WTC11 (cell line): ENCODE data around the gene PLXNA2. TPM values are rescaled to one million over a fixed set of nuclear protein-coding genes. Genes with fewer than 3 reads are reported as not detected.

Experiments
- ATAC-seq: fragments of 200-7000 bp; cut with Tn5 transposase; 2 replicates; pipeline ENCODE4 v1.10.0; 2021; ENCODE audit warnings: mild to moderate bottlenecking, moderate library complexity
- CTCF ChIA-PET: fragments of 300-600 bp; sonication (Branson Sonifier 250); formaldehyde crosslinking; loops from one replicate; lab custom pipeline; 2021; ENCODE audit warnings: antibody characterized with exemption; lab: Charles Lee
- POLR2A ChIA-PET: fragments of 350-600 bp; sonication (Branson Sonifier 250); formaldehyde crosslinking; loops from one replicate; lab custom pipeline; 2021; ENCODE audit warnings: antibody characterized with exemption; lab: Charles Lee
- DNase-seq: peaks from one replicate; pipeline ENCODE4 v3.0.0; 2021; ENCODE audit warnings: low spot score
- H3K27ac Mint-ChIP-seq: 2 replicates; pipeline ENCODE4 v1.8.0; 2021; ENCODE audit warnings: mixed read lengths
- H3K27me3 Mint-ChIP-seq: 2 replicates; pipeline ENCODE4 v1.8.0; 2021; ENCODE audit warnings: low read depth, mild to moderate bottlenecking, moderate library complexity, mixed read lengths
- H3K36me3 Mint-ChIP-seq: 2 replicates; pipeline ENCODE4 v1.8.0; 2021; ENCODE audit warnings: mixed read lengths
- H3K4me1 Mint-ChIP-seq: 2 replicates; pipeline ENCODE4 v1.8.0; 2022; ENCODE audit warnings: mixed read lengths
- H3K4me3 Mint-ChIP-seq: 2 replicates; pipeline ENCODE4 v1.8.0; 2021; ENCODE audit warnings: mild to moderate bottlenecking, moderate library complexity, mixed read lengths
- H3K9me3 Mint-ChIP-seq: 2 replicates; pipeline ENCODE4 v1.8.0; 2021; ENCODE audit warnings: mixed read lengths
- GRHL2 ChIP-seq: fragments of 250-450 bp; sonication (Bioruptor Pico); IDR thresholded peaks from 2 replicates; pipeline ENCODE4 v1.8.0; 2022; ENCODE audit warnings: mild to moderate bottlenecking, moderate library complexity; ENCODE audit not compliant: insufficient replicate concordance, severe bottlenecking
- HMGA2 ChIP-seq: fragments of 250-450 bp; sonication (Bioruptor Pico); IDR thresholded peaks from 2 replicates; pipeline ENCODE4 v1.4.0; 2021; ENCODE audit warnings: mild to moderate bottlenecking, moderate library complexity
- OVOL2 ChIP-seq: fragments of 250-450 bp; sonication (Bioruptor Pico); IDR thresholded peaks from 2 replicates; pipeline ENCODE4 v1.9.0; 2021; ENCODE audit warnings: mild to moderate bottlenecking, borderline replicate concordance
- PRRX2 ChIP-seq: fragments of 250-450 bp; sonication (Bioruptor Pico); IDR thresholded peaks from 2 replicates; pipeline ENCODE4 v1.8.0; 2021; ENCODE audit warnings: mild to moderate bottlenecking
- SMAD3 ChIP-seq: sonication (generic); formaldehyde crosslinking; IDR thresholded peaks from 2 replicates; pipeline ENCODE4 v1.8.0; 2022; ENCODE audit warnings: missing genetic modification reagents, mild to moderate bottlenecking, borderline replicate concordance
- SP1 ChIP-seq: sonication (generic); formaldehyde crosslinking; conservative IDR thresholded peaks from 2 replicates; pipeline ENCODE4 v1.8.1; 2022; ENCODE audit warnings: missing genetic modification reagents
- TP53 ChIP-seq: sonication (generic); formaldehyde crosslinking; IDR thresholded peaks from 2 replicates; pipeline ENCODE4 v1.8.1; 2023; ENCODE audit warnings: mild to moderate bottlenecking, missing genetic modification reagents
- ZNF396 ChIP-seq: fragments of 250-450 bp; sonication (Bioruptor Pico); IDR thresholded peaks from 2 replicates; pipeline ENCODE4 v1.8.0; 2021; ENCODE audit warnings: mild to moderate bottlenecking, moderate library complexity, borderline replicate concordance
- ZNF671 ChIP-seq: fragments of 250-450 bp; sonication (Bioruptor Pico); IDR thresholded peaks from 2 replicates; pipeline ENCODE4 v1.8.0; 2021; ENCODE audit warnings: mild to moderate bottlenecking
- total RNA-seq: library from RNA; stranded (reverse); gene quantifications from 3 replicates; pipeline ENCODE4 v1.2.3, GENCODE V29; 2021
- TF ChIP-seq, protein P1 (sequence below): fragments of 250-450 bp; sonication (Bioruptor Pico); IDR thresholded peaks from 2 replicates; pipeline ENCODE4 v1.9.0; 2021; ENCODE audit warnings: moderate library complexity, mild to moderate bottlenecking, inconsistent platforms, borderline replicate concordance
- TF ChIP-seq, protein P2 (sequence below): sonication (generic); formaldehyde crosslinking; IDR thresholded peaks from 2 replicates; pipeline ENCODE4 v1.8.0; 2022; ENCODE audit warnings: mild to moderate bottlenecking, missing genetic modification reagents
- TF ChIP-seq, protein P3 (sequence below): sonication (generic); formaldehyde crosslinking; IDR thresholded peaks from 2 replicates; pipeline ENCODE4 v1.8.0; 2023; ENCODE audit warnings: missing genetic modification reagents
- TF ChIP-seq, protein P4 (sequence below): sonication (generic); formaldehyde crosslinking; IDR thresholded peaks from 2 replicates; pipeline ENCODE4 v1.8.1; 2023; ENCODE audit warnings: mild to moderate bottlenecking, missing genetic modification reagents, borderline replicate concordance
- TF ChIP-seq, protein P5 (sequence below): fragments of 250-450 bp; sonication (Bioruptor Pico); IDR thresholded peaks from 2 replicates; pipeline ENCODE4 v1.8.0; 2021; ENCODE audit warnings: mild to moderate bottlenecking
- TF ChIP-seq, protein P6 (sequence below): sonication (generic); formaldehyde crosslinking; IDR thresholded peaks from 2 replicates; pipeline ENCODE4 v1.8.1; 2022; ENCODE audit warnings: low read depth, missing genetic modification reagents, borderline replicate concordance
- TF ChIP-seq, protein P7 (sequence below): sonication (generic); formaldehyde crosslinking; IDR thresholded peaks from 2 replicates; pipeline ENCODE4 v1.8.1; 2023; ENCODE audit warnings: mild to moderate bottlenecking, moderate library complexity, missing genetic modification reagents

Gene PLXNA2
- total RNA-seq, 1 experiment from 2014 or later = 4.2 TPM

DNA sequence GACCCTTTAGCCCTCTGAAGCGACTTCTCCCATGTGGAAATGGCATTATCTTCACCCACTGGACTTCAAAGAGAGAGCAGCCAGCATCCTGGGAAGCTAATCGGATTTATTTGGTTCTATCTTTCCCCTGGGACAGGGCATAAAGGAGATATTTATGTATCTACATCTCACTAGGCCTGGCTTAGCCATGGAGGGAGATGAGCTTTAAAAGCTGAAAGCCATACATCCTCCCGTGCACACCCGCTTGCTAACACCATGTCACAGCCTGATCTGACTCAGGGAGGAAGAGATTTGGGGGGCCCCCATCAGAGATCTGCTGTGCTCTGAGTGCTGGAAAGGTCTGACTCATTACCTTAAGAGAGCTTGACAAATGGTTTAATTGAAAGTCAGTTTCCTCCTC, 155.9 kb downstream of the PLXNA2 start (continued):
- TF ChIP-seq, protein P1, sequence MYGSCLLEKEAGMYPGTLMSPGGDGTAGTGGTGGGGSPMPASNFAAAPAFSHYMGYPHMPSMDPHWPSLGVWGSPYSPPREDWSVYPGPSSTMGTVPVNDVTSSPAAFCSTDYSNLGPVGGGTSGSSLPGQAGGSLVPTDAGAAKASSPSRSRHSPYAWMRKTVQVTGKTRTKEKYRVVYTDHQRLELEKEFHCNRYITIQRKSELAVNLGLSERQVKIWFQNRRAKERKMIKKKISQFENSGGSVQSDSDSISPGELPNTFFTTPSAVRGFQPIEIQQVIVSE (CRISPR knock-in tag) = no peak
- TF ChIP-seq, protein P2, sequence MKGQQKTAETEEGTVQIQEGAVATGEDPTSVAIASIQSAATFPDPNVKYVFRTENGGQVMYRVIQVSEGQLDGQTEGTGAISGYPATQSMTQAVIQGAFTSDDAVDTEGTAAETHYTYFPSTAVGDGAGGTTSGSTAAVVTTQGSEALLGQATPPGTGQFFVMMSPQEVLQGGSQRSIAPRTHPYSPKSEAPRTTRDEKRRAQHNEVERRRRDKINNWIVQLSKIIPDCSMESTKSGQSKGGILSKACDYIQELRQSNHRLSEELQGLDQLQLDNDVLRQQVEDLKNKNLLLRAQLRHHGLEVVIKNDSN = no peak
- TF ChIP-seq GRHL2 = no peak

DNA sequence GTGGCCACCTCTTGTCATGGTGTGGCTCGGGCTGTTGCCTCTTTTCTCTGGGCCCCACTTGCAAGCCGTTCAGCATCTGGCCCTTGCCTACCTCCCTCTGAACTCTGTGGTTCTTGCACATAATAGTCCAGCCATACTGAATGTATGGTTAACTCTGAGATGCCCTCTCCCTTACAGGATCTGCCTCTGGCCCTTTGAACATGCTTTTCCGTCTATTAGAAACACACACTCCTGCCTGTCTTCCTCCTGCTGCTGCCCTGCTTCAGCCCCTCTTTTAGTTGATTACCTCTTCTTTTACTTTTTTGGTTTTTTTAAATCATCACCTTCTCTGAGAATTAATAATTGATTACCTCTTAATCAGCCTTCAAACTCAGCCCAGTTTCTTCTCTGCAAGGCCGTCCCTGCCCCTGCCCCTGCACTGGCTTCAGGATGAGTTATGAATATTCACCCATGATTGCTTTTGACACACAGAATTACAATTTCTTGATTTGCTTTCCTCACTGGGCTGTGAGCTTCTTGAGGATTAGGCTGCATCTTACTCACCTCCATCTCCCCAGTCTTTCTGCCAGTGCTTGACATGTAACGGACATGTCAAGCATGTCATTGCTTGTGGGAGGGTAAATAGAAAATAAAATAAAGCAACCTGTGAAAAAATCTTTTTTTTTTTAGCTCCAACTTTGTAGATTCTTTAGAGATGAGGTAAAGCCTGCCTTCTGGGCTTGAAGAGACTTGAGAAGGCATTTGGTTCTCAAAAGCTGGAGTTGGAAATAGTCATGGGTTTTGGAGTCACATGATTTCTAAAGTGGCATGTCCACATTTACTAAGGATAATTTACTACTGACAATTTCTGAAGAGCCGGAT, 158.3 kb downstream of the PLXNA2 start:
- Mint-ChIP-seq H3K27ac (no peak overlapping the region), H3K36me3 (no peaks in the 10 kb centered on the region), H3K4me3 (no peak overlapping the region), H3K9me3 (no peaks in the 10 kb centered on the region), H3K4me1 (peaks cover 26% of the 10 kb centered on the region), H3K27me3 (no peaks in the 10 kb centered on the region)
- DNase-seq = no peak
- no peak for ATAC-seq
- TF ChIP-seq PRRX2 (no peak), ZNF671 (no peak), HMGA2 (CRISPR knock-in tag) (no peak), OVOL2 (CRISPR knock-in tag) (no peak), ZNF396 (CRISPR knock-in tag) (no peak), TP53 (CRISPR knock-in tag) (no peak), SP1 (CRISPR knock-in tag) (no peak), SMAD3 (no peak)
- TF ChIP-seq, protein P3, sequence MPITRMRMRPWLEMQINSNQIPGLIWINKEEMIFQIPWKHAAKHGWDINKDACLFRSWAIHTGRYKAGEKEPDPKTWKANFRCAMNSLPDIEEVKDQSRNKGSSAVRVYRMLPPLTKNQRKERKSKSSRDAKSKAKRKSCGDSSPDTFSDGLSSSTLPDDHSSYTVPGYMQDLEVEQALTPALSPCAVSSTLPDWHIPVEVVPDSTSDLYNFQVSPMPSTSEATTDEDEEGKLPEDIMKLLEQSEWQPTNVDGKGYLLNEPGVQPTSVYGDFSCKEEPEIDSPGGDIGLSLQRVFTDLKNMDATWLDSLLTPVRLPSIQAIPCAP = no peak
- TF ChIP-seq, protein P2 = no peak
- TF ChIP-seq, protein P4, sequence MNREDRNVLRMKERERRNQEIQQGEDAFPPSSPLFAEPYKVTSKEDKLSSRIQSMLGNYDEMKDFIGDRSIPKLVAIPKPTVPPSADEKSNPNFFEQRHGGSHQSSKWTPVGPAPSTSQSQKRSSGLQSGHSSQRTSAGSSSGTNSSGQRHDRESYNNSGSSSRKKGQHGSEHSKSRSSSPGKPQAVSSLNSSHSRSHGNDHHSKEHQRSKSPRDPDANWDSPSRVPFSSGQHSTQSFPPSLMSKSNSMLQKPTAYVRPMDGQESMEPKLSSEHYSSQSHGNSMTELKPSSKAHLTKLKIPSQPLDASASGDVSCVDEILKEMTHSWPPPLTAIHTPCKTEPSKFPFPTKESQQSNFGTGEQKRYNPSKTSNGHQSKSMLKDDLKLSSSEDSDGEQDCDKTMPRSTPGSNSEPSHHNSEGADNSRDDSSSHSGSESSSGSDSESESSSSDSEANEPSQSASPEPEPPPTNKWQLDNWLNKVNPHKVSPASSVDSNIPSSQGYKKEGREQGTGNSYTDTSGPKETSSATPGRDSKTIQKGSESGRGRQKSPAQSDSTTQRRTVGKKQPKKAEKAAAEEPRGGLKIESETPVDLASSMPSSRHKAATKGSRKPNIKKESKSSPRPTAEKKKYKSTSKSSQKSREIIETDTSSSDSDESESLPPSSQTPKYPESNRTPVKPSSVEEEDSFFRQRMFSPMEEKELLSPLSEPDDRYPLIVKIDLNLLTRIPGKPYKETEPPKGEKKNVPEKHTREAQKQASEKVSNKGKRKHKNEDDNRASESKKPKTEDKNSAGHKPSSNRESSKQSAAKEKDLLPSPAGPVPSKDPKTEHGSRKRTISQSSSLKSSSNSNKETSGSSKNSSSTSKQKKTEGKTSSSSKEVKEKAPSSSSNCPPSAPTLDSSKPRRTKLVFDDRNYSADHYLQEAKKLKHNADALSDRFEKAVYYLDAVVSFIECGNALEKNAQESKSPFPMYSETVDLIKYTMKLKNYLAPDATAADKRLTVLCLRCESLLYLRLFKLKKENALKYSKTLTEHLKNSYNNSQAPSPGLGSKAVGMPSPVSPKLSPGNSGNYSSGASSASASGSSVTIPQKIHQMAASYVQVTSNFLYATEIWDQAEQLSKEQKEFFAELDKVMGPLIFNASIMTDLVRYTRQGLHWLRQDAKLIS (CRISPR knock-in tag) = no peak
- TF ChIP-seq, protein P5, sequence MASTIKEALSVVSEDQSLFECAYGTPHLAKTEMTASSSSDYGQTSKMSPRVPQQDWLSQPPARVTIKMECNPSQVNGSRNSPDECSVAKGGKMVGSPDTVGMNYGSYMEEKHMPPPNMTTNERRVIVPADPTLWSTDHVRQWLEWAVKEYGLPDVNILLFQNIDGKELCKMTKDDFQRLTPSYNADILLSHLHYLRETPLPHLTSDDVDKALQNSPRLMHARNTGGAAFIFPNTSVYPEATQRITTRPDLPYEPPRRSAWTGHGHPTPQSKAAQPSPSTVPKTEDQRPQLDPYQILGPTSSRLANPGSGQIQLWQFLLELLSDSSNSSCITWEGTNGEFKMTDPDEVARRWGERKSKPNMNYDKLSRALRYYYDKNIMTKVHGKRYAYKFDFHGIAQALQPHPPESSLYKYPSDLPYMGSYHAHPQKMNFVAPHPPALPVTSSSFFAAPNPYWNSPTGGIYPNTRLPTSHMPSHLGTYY (CRISPR knock-in tag) = no peak
- TF ChIP-seq, protein P6, sequence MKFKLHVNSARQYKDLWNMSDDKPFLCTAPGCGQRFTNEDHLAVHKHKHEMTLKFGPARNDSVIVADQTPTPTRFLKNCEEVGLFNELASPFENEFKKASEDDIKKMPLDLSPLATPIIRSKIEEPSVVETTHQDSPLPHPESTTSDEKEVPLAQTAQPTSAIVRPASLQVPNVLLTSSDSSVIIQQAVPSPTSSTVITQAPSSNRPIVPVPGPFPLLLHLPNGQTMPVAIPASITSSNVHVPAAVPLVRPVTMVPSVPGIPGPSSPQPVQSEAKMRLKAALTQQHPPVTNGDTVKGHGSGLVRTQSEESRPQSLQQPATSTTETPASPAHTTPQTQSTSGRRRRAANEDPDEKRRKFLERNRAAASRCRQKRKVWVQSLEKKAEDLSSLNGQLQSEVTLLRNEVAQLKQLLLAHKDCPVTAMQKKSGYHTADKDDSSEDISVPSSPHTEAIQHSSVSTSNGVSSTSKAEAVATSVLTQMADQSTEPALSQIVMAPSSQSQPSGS (CRISPR knock-in tag) = no peak
- TF ChIP-seq, protein P7, sequence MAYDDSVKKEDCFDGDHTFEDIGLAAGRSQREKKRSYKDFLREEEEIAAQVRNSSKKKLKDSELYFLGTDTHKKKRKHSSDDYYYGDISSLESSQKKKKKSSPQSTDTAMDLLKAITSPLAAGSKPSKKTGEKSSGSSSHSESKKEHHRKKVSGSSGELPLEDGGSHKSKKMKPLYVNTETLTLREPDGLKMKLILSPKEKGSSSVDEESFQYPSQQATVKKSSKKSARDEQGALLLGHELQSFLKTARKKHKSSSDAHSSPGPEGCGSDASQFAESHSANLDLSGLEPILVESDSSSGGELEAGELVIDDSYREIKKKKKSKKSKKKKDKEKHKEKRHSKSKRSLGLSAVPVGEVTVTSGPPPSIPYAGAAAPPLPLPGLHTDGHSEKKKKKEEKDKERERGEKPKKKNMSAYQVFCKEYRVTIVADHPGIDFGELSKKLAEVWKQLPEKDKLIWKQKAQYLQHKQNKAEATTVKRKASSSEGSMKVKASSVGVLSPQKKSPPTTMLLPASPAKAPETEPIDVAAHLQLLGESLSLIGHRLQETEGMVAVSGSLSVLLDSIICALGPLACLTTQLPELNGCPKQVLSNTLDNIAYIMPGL = no peak
- ChIA-PET CTCF (interaction anchor here (0.7 to 1.5 kb wide), 2 partner anchors 38 to 157 kb away, joined by 3 read pairs; no protein-coding TSS in a partner anchor), POLR2A (interaction anchor here (0.6 to 0.7 kb wide), 2 partner anchors 25 to 41 kb away, joined by 3 read pairs; no protein-coding TSS in a partner anchor)
